GM13977 (cell line): Measurements from ENCODE around the gene DHDH.

Experiments
- DNase-seq: peaks from one replicate; pipeline ENCODE4 v3.0.0; 2012; ENCODE audit warnings: low spot score
- in situ Hi-C: fragments of 300-500 bp; cut with MboI; formaldehyde crosslinking; loops from one replicate; pipeline ENCODE4 v1.12.0; 2022; ENCODE audit warnings: low sequenced_read_pairs, low pct_unique_long_range_greater_than_20kb, mixed read lengths, inconsistent platforms; ENCODE audit not compliant: unreplicated experiment
- TF ChIP-seq, protein P1 (sequence below): IDR thresholded peaks from 2 replicates; pipeline ENCODE4 v1.5.1; 2012; ENCODE audit warnings: mild to moderate bottlenecking, control low read depth; ENCODE audit not compliant: insufficient read depth; ENCODE audit errors: extremely low read depth, missing control alignments

The DHDH gene

GRCh38 chr19:48967346-48968178 is 34.1 kb downstream of the DHDH start:
- TF ChIP-seq, protein P1, sequence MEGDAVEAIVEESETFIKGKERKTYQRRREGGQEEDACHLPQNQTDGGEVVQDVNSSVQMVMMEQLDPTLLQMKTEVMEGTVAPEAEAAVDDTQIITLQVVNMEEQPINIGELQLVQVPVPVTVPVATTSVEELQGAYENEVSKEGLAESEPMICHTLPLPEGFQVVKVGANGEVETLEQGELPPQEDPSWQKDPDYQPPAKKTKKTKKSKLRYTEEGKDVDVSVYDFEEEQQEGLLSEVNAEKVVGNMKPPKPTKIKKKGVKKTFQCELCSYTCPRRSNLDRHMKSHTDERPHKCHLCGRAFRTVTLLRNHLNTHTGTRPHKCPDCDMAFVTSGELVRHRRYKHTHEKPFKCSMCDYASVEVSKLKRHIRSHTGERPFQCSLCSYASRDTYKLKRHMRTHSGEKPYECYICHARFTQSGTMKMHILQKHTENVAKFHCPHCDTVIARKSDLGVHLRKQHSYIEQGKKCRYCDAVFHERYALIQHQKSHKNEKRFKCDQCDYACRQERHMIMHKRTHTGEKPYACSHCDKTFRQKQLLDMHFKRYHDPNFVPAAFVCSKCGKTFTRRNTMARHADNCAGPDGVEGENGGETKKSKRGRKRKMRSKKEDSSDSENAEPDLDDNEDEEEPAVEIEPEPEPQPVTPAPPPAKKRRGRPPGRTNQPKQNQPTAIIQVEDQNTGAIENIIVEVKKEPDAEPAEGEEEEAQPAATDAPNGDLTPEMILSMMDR, result no peak
- in situ Hi-C loops, result loop anchor here (25.0 kb wide), 2 partner anchors 105 to 330 kb away; partner anchors contain the start of genes CA11, DBP, PLEKHA4 and PPP1R15A
- DNase-seq, result no peak

GRCh38 chr19:48968179-48968661 is 34.7 kb downstream of the DHDH start:
- DNase-seq, result no peak
- in situ Hi-C loops, result loop anchor here (25.0 kb wide), 2 partner anchors 106 to 331 kb away; partner anchors contain the start of genes CA11, DBP, PLEKHA4 and PPP1R15A
- TF ChIP-seq, protein P1, result no peak

DNA sequence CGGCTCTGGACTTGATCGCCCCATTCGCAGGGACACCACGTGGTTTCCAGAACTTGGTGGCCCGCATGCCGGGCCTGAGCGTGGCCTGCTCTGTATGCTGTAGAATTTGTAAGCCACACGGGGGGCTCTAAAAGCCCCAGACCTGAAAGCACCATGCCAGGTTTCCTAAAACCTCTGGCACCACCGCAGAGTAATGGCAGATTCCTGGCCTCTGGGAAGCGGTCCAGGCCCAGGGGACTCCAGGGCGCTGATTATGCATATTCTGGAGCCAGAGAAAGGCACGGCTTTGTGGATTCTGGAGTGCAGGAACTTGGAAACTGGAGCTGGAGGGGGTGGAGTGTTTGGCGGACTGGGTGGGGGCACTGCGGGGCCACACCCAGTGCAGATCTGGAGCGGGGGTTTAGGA is 35.3 kb downstream of the DHDH start:
- in situ Hi-C loops, result loop anchor here (25.0 kb wide), 2 partner anchors 107 to 332 kb away; partner anchors contain the start of genes CA11, DBP, PLEKHA4 and PPP1R15A
- DNase-seq, result no peak
- TF ChIP-seq, protein P1, result no peak

DNA sequence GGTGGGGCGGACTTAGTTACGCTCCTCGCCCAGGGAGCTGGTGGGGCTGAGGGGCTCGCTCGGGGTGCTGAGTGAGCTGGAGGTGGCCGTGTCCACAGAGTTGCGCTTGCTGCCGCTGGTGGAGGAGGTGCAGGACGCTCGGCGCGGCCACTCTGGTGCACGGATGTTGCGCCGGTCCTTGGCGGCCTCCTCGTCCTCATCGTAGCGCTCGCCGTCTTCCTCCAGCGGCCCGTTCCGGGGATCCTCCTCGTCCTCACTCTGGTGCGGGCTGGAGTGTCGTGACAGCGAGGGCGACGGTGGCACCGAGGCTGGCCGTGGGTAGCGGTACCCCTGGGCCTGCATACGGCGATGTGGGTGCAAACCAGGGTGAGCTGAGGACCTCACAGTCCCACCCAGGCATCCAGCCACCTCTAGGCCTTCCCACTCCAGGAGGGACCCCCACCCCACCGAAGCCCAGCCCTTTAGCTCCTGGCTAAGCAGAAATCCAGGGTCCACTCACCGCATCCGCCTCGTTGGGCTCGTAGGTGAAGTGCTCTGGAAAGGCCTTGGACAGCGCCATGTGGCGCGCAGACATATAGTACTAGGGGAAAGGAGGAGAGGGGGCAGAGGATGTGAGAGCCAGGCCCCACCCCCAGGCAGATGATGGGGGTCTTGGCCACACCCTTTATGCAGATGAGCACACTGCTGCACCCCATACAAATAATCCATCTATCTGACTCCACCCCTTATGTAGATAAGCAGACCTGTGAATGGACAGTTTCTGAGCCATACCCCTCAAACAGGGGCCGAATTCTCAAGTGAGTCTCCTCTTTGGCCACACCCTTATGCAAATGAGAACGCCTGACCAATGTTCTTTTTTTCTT is 36.0 kb downstream of the DHDH start:
- TF ChIP-seq, protein P1, result no peak
- in situ Hi-C loops, result loop anchor here (25.0 kb wide), 2 partner anchors 107 to 332 kb away; partner anchors contain the start of genes CA11, DBP, PLEKHA4 and PPP1R15A

DNA sequence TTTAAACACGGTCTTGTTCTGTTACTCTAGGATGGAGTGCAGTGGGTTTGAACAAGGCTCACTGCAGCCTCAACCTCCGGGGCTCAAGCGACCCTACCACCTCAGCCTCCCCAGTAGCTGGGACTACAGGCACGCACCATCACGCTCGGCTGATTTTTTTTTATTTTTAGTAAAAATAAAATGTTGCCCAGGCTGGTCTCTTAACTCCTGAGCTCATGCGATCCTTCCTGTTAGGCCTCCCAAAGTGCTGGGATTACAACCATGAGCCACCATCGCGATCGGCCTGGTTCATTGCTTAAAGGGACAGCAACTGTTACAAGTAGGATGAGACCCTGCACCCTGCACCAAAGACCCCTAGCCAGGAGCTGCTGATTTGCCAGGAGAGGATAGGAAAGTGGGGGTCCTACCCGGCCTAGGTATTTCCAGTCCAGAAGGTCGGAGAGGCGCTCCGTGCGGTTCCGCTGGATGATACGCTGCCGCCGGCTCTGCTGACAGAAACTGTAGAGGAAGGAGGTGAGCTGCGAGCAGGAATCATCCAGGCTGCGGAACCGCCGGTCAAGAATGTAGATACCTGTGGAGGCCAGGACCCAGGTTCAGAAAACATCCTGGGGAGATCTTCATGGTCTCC is 36.8 kb downstream of the DHDH start:
- in situ Hi-C loops, result loop anchor here (25.0 kb wide), 2 partner anchors 108 to 333 kb away; partner anchors contain the start of genes CA11, DBP, PLEKHA4 and PPP1R15A
- TF ChIP-seq, protein P1, result no peak
- DNase-seq, result no peak

More for the DNA sequence above, 36.0 kb downstream of the DHDH start:
- DNase-seq, result no peak
